Ovary (tissue), 9 donors: Measurements from ENCODE around the gene FBXO17. TPM values are rescaled to one million over a fixed set of nuclear protein-coding genes. Genes with fewer than 3 reads are reported as not detected.
A peak's percentile ranks its signal among the peaks of the same experiment; 100 is the strongest.

Experiments
- DNase-seq, 5 donors: peaks; one replicate each; pipeline ENCODE4 v3.0.0-alpha.2; 2019 to 2020
- H3K27ac ChIP-seq, 2 donors: fragments of 200-600 bp; one replicate each; pipeline versions ENCODE4 v1.5.1 to v1.8.0; 2019 to 2022
- H3K27me3 ChIP-seq: fragments of 200-600 bp; one replicate; pipeline ENCODE4 v1.8.0; 2022
- H3K36me3 ChIP-seq: fragments of 200-600 bp; sonication (generic); one replicate; pipeline ENCODE4 v1.5.1; 2019
- H3K4me1 ChIP-seq: one replicate; pipeline ENCODE4 v1.8.1; 2013; ENCODE audit warnings: mild to moderate bottlenecking, moderate library complexity; ENCODE audit not compliant: insufficient read depth
- H3K4me3 ChIP-seq: fragments of 200-600 bp; sonication (generic); one replicate; pipeline ENCODE4 v1.5.1; 2017
- H3K9me3 ChIP-seq, 2 donors: fragments of 200-600 bp in 1 of 2; sonication (generic) in 1 of 2; one replicate each; pipeline versions ENCODE4 v1.5.1 to v1.8.1; 2013 to 2019; ENCODE audit warnings: mild to moderate bottlenecking in 1 of 2, moderate library complexity in 1 of 2
- EP300 ChIP-seq: sonication (generic); formaldehyde crosslinking; IDR thresholded peaks from one replicate; pipeline ENCODE4 v1.6.1; 2017; ENCODE audit warnings: antibody characterized with exemption
- POLR2A ChIP-seq: fragments of 450-650 bp; IDR thresholded peaks from one replicate; pipeline ENCODE4 v1.6.1; 2017; ENCODE audit warnings: antibody characterized with exemption, mild to moderate bottlenecking, moderate library complexity
- WGBS, 3 donors: extraction: QIAGEN DNeasy Blood & Tissue Kit in 1 of 3; methylation state at CpG; one replicate each; pipeline versions ENCODE4 v1.1.5 to v1.1.7; 2013 to 2017; 5-methylcytosine and 5-hydroxymethylcytosine counted together
- intact Hi-C, 4 donors: fragments of 100-400 bp; cut with DNase I; formaldehyde crosslinking; loops; one replicate each; pipeline versions ENCODE4 v1.11.0 to v1.15.1; 2022 to 2023
- polyA plus RNA-seq, 2 donors: library from polyadenylated mRNA; stranded (reverse); fragments of 200-250 nt in 1 of 2; fragments of 350-450 nt in 1 of 2; fragmentation: Illumina TruSeq in 1 of 2; extraction: RNeasy Lipid Tissue Mini Kit (QIAGEN cat#74804) in 1 of 2; gene quantifications; one replicate each; pipeline ENCODE4 v1.2.3, GENCODE V29; 2013 to 2014
- total RNA-seq, 7 donors: library from RNA; depleted of rRNA in 2 of 7; stranded (reverse); fragments of >200 nt in 2 of 7; fragmentation: NEBNext Ultra II Directional in 3 of 7; extraction: Animal tissue kit (Norgen Biotek cat#: 25700) in 3 of 7; gene quantifications; one replicate each; pipeline versions ENCODE4 v1.1.0 to v1.2.4, GENCODE V29; 2016 to 2023
- TF ChIP-seq, protein P1 (sequence below), 3 donors: fragments of 450-650 bp in 2 of 3; fragments of 200-600 bp in 1 of 3; IDR thresholded peaks; one replicate each; pipeline versions ENCODE4 v1.5.1 to v1.8.0; 2016 to 2022; ENCODE audit warnings: antibody characterized with exemption in 3 of 3, mild to moderate bottlenecking in 1 of 3
- donor health status: DM: no; HTN: no; CAD: no; lungs with moderate emphysema.
- donor health status: DM: no; HTN: no; CAD: no.
- donor health status: Bipolar disorder and iron deficiency.
- donor health status: DM: yes; HTN: yes; CAD: no.
- donor health status: DM: no; HTN: no; CAD: no.
- donor health status: DM: yes; HTN: yes; CAD: no.

The FBXO17 gene
- total and polyA plus RNA-seq, 9 donors: 26.7 to 52.2 (median 36.1) TPM

GRCh38 chr19:38920602-38921419 is 54.7 kb downstream of the FBXO17 start:
- Histone ChIP-seq H3K36me3 (no peaks in the 10 kb centered on the region), H3K4me3 (no peak overlapping the region), H3K4me1 (no peaks in the 10 kb centered on the region), H3K27me3 (no peaks in the 10 kb centered on the region), H3K9me3 (no peaks in the 10 kb centered on the region), H3K27ac (no peak overlapping the region)
- DNase-seq: no peak
- WGBS, 3 donors: 64 to 68% (median 68%) methylated on average over 14 of the region's 14 CpGs
- intact Hi-C loops: loop anchor here in 1 of 4 donors (10.0 kb wide), 1 partner anchor 516 kb away; the partner anchor contains the start of gene FAM98C
- TF ChIP-seq, protein P1, sequence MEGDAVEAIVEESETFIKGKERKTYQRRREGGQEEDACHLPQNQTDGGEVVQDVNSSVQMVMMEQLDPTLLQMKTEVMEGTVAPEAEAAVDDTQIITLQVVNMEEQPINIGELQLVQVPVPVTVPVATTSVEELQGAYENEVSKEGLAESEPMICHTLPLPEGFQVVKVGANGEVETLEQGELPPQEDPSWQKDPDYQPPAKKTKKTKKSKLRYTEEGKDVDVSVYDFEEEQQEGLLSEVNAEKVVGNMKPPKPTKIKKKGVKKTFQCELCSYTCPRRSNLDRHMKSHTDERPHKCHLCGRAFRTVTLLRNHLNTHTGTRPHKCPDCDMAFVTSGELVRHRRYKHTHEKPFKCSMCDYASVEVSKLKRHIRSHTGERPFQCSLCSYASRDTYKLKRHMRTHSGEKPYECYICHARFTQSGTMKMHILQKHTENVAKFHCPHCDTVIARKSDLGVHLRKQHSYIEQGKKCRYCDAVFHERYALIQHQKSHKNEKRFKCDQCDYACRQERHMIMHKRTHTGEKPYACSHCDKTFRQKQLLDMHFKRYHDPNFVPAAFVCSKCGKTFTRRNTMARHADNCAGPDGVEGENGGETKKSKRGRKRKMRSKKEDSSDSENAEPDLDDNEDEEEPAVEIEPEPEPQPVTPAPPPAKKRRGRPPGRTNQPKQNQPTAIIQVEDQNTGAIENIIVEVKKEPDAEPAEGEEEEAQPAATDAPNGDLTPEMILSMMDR (IDR thresholded peaks at IDR 0.05): no peak
- TF ChIP-seq EP300: no peak
- TF ChIP-seq POLR2A: no peak

GRCh38 chr19:38919837-38920601 is 55.5 kb downstream of the FBXO17 start:
- no peak overlapping the region for H3K4me3 ChIP-seq
- H3K4me1 ChIP-seq: no peaks in the 10 kb centered on the region
- no peak for TF ChIP-seq EP300
- TF ChIP-seq, protein P1 (IDR thresholded peaks at IDR 0.05): no peak
- no peak for TF ChIP-seq POLR2A
- H3K36me3 ChIP-seq: no peaks in the 10 kb centered on the region
- H3K27ac ChIP-seq: no peak overlapping the region
- H3K27me3 ChIP-seq: no peaks in the 10 kb centered on the region
- intact Hi-C loops: loop anchor here in 2 of 4 donors (10.0 kb wide), 3 partner anchors 375 to 515 kb away; partner anchors contain the start of gene FAM98C (in 2 of the 2)
- 38 to 55% (median 50%) methylated on average over 17 to 21 of the region's 21 CpGs for WGBS, 3 donors
- no peak for DNase-seq
- no peaks in the 10 kb centered on the region for H3K9me3 ChIP-seq

DNA sequence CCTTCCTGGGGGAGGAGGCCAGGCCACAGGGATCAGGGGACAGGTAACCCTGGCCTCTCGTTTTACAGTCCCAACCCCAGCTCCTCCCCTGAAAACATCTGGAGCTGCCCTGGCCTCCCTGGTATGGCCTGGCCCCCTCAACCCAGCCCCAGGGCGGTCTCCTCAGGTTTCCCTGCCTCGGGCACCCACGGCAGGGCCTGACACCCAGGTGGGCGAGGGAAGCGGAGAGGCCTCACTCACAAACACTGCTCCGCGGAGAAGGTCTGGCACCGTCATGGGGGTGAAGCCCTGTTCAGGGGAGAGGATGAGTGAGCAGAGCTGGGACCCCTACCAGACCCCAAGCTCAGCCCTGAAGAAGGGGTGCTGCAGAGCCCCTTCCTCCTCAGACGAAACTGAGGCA is 57.0 kb downstream of the FBXO17 start:
- no peaks in the 10 kb centered on the region for H3K27me3 ChIP-seq
- H3K27ac ChIP-seq: no peak overlapping the region
- no peaks in the 10 kb centered on the region for H3K36me3 ChIP-seq
- no peaks in the 10 kb centered on the region for H3K4me1 ChIP-seq
- WGBS, 3 donors: 79 to 91% (median 82%) methylated on average over 9 to 10 of the region's 10 CpGs
- intact Hi-C loops: loop anchor here in 2 of 4 donors (10.0 kb wide), 3 partner anchors 374 to 514 kb away; partner anchors contain the start of gene FAM98C (in 1 of the 2)
- no peak for TF ChIP-seq POLR2A
- TF ChIP-seq EP300: no peak
- TF ChIP-seq, protein P1 (IDR thresholded peaks at IDR 0.05): no peak
- DNase-seq: peak in 1 of 5 donors; percentile 24
- no peaks in the 10 kb centered on the region for H3K9me3 ChIP-seq
- no peak overlapping the region for H3K4me3 ChIP-seq

- Histone ChIP-seq H3K4me1 (no peaks in the 10 kb centered on the region), H3K36me3 (no peaks in the 10 kb centered on the region), H3K27me3 (no peaks in the 10 kb centered on the region), H3K27ac (no peak overlapping the region), H3K9me3 (no peaks in the 10 kb centered on the region), H3K4me3 (no peak overlapping the region)
- TF ChIP-seq POLR2A (no peak), EP300 (no peak)
- TF ChIP-seq, protein P1 (IDR thresholded peaks at IDR 0.05): no peak
- peak in 1 of 5 donors; percentile 36 for DNase-seq
- intact Hi-C loops: loop anchor here in 2 of 4 donors (10.0 kb wide), 3 partner anchors 373 to 513 kb away; partner anchors contain the start of gene FAM98C (in 1 of the 2)
- WGBS, 3 donors: 44 to 61% (median 49%) methylated on average over 13 of the region's 13 CpGs
Observed at GRCh38 chr19:38917921-38918491, 57.5 kb downstream of the FBXO17 start.
